GM10266 (cell line): ENCODE measurements around the gene PLEKHM1.
A peak's percentile ranks its signal among the peaks of the same experiment; 100 is the strongest.
"Not testable (repeated sequence)": the region's sequence is repeated elsewhere in the genome, so short reads cannot be mapped to it uniquely, and the experiment has no call there.

Experiments
- DNase-seq: peaks from one replicate; pipeline ENCODE4 v3.0.0; 2012; ENCODE audit errors: extremely low spot score
- TF ChIP-seq, protein P1 (sequence below): IDR thresholded peaks from 2 replicates; pipeline ENCODE4 v1.5.1; 2012; ENCODE audit warnings: mild to moderate bottlenecking, low read depth; ENCODE audit not compliant: control insufficient read depth, insufficient read depth; ENCODE audit errors: missing control alignments

PLEKHM1 gene

DNA sequence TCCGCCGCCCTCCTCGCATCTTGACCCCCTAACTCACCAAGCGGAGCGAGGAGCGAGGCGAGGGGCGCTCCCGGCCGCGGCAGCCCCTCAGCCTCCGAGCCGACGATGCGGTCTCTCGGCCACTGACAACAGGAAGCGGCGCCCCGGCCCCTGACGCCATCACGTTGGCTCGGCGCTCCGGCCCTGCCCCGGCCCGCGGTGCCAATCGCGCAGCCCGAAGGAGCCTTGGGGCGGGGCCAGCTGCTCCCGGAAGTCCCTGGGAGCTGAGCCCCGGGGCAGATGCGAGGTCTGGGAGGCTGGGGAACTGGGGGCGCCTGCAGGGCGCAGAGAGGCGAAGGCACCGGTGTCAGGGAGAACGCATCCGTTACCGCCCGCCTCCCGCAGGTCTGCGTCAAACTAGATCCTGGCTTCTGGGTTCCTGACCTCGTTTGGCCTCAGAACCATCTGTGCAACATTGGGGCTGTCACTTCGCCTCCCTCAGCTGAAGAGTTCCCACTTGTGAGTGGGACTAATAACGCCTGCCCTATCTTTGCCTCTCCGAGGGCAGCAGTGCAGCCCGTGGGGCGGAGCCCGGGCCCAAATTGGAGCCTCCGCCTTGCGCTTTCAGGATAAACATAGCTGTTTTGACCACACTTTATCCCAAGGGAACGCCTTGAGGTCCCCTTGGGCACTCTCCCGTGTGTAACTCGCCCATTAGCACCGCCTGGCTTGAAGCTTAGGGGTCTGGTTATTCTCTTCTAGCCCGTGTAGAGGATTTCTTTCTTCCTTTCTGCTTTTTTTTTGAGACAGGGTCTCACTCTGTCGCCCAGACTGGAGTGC lies at the start of gene PLEKHM1:
Gene PLEKHM1, minus strand, starts transcription at position 107 of the 819 bp plus-strand sequence. CDS start 8,237 bp downstream, outside the sequence.
- DNase-seq = peak; percentile 83

DNA sequence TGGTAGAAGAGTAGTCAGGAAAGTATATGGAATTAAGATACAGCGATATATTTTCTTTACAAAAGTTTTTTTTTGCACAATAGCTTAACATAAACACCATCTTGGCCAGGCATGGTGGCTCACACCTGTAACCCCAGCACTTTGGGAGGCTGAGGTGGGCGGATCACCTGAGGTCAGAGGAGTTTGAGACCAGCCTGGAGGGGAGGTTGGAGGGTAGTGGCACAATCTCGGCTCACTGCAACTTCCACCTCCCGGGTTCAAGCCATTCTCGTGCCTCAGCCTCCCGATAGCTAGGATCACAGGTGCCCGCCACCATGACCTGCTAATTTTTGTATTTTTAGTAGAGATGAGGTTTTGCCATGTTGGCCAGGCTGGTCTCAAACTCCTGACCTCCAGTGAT lies 47.6 kb upstream of the PLEKHM1 start:
- DNase-seq = not testable (repeated sequence)

DNA sequence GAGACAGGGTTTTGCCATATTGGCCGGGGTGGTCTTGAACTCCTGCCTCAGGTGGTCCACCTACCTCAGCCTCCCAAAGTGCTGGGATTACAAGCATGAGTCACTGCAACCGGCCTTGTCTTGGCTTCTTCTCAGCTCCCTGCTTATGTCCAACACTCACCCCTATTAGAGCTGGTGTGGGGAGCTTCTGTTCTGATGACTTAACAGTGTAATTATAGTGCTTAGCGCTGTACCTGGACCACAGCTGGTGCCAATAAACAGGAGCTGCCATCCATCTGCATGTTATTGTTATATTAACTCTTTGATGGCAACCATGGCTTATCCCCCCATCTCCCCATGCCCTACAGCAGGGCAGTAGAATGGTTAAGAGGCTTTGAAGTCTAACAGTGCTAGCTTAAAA lies 15.6 kb upstream of the PLEKHM1 start:
- not testable (repeated sequence) for DNase-seq

DNA sequence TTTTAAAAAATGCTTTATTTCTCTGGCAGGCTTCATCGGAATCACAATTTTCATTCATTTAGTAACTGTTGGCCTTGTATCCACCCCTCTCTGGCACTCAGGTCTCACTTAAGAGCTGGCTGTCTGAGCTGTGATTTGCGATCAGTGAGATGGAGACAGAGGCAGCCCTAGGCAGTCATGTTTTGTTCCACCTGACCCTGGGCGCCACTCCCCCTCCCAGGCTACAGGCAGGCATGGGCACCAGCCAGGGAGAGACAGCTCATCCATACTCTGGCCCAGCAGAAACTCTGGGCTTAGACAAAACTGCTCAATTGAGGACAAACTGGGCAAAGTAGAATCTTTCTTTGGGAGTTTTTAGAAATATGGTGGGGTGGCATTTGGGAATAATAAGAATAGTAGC lies 14.7 kb upstream of the PLEKHM1 start:
- DNase-seq = not testable (repeated sequence)

DNA sequence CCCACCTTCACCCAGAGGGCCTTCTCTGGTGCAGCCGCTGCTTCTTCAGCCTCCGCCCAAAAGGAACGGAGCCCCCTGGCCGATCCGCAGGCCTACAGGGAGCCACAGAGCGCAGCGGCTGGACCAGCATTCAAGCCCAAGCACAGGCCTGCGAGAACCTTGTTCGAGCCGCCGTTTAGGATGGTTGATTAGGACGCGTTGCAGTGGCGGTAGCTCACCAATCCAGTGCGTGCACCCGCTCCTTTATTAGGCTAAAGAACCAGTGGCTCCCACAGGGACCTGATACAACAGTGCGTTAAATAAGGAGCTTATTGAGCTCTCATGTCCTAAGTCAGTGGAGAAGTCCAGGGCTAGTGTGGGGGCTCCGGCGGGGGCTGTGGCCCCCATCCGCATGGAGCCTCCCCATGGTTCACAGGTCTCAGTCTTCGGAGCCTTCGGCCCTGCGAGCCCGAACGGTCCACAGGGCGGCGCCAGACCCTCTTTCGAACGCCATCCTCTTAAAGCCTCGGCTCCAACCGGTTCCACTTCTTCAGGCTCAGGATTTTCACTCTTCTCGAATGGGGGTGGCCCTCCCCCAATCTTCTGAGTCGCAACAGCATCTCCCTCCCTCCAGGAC lies 10.7 kb upstream of the PLEKHM1 start:
- TF ChIP-seq, protein P1, sequence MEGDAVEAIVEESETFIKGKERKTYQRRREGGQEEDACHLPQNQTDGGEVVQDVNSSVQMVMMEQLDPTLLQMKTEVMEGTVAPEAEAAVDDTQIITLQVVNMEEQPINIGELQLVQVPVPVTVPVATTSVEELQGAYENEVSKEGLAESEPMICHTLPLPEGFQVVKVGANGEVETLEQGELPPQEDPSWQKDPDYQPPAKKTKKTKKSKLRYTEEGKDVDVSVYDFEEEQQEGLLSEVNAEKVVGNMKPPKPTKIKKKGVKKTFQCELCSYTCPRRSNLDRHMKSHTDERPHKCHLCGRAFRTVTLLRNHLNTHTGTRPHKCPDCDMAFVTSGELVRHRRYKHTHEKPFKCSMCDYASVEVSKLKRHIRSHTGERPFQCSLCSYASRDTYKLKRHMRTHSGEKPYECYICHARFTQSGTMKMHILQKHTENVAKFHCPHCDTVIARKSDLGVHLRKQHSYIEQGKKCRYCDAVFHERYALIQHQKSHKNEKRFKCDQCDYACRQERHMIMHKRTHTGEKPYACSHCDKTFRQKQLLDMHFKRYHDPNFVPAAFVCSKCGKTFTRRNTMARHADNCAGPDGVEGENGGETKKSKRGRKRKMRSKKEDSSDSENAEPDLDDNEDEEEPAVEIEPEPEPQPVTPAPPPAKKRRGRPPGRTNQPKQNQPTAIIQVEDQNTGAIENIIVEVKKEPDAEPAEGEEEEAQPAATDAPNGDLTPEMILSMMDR = peak; percentile 10
- not testable (repeated sequence) for DNase-seq

DNA sequence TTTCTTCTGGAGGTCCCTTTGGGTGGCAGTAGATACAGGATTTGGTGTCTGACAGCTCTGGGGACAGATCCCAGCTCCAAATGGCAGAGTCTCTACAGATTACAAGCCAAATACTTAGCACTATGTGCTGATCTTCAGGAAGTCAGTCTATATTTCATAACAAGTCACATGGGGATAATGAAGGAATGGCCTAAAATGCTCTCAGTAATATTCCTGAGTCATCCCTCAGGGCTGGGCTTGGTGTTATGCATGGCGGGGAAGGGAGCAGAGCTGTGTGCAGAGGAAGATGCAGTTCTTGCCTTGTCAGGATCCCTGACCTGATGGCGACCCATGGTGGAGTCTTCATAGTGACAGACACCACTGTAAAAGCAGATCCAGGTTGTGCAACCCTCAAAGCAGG lies 10.0 kb upstream of the PLEKHM1 start:
- not testable (repeated sequence) for DNase-seq

DNA sequence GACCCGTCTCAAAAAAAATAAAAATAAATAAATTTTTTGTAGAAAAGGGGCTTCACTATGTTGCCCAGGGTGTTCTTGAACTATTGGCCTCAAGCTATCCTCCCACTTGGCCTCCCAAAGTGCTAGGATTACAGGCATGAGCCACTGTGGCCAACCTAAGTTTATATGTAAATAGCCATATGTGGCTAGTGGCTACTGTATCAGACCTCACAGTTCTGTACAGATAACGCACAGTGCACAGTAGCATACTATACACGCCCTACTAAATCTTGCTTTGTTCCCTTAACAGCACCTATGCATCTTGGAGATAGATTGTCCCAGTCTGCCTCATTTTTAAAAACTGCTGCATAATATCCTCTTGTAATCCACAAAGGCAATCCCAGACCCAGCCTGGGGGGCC lies 8.7 kb upstream of the PLEKHM1 start:
- not testable (repeated sequence) for DNase-seq

DNA sequence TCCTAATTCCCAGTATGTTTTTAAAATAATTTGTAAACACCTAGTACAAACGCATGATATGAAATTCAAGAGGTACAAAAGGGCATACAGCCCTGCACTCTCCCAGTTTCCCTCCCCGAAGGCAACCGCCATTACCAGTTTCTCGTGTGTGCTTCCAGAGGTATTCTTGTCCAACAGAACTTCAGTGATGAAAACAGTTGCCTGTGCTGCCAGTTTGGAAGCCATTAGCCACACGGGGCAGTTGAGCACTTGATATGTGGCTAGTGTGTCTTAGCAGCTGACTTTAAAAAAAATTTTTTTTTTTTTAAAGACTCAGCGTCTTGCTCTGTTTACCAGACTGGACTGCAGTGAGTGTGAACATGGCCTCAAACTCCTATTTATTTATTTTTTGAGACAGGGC lies 7.9 kb upstream of the PLEKHM1 start:
- DNase-seq = not testable (repeated sequence)

DNA sequence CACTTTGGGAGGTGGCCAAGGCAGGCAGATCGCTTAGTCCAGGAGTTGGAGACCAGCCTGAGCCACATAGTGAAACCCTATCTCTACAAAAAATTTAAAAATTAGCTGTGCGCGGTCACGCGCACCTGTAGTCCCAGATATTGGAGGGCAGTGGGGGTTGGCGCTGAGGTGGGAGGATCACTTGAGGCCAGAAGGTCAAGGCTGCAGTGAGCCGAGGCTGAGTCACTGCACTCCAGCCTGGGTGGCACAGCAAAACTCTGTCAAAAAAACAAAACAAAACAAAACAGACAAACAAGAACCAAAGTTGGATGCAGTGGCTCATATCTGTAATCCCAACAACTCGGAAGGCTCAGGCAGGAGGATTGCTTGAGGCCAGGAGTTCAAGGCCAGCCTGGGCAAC lies 6.9 kb upstream of the PLEKHM1 start:
- DNase-seq = not testable (repeated sequence)

DNA sequence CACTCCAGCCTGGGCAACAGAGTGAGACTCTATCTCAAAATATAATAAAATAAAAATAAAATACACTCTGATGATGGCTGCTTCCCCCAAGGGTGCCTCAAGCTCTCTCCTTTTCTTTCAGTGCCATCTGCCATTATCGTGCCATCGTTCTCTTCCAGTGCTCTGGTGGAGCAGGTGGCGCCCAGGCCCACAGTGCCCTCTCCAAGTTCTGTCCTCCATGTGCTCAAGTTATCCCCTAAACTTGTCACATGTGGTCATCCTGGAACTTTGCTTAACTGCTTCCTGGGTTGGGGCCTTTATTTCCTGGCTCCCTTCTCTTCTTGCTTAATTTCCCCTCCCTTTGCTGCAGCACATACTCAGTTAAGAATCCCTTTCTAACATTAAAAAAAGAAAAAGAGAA lies 6.0 kb upstream of the PLEKHM1 start:
- not testable (repeated sequence) for DNase-seq

DNA sequence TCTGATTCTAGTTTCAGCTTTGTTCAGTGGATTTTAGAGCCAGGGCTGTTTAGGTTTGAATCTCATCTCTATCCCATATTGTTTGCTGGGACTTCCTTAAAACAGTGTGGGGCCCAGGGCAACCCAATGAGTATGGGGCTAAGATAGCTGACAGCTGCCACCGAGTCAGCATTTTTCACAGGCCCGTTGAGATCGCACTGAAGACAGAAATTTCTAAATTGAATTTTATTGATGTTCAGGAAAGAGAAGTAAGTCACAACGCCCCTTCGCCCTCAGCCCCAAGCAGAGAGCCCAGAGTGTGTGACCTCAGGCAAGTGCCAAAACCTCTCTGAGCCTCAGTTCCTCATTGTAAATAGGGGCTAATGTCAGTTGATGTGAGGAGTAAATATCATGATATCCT lies 4.0 kb upstream of the PLEKHM1 start:
- not testable (repeated sequence) for DNase-seq

DNA sequence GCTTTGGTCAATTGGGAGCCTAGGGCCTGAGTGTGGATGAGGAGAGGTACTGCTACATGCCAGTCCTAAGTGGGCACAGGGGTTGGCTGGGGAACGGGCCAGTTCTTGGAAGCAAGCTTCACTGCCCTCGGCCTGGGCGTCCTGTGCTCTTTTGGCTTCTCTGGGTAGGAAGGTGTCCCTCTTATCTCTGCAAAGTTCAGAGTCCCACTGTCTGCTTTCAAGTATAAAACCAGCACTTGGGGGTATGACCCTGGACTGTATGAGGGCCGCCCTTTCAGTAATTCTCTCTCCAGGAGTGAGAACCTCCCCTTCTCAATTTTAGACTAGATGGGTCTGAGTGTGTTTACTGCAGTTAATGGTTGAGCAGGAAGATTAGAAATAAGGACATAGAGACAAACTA lies 1.6 kb upstream of the PLEKHM1 start:
- not testable (repeated sequence) for DNase-seq

DNA sequence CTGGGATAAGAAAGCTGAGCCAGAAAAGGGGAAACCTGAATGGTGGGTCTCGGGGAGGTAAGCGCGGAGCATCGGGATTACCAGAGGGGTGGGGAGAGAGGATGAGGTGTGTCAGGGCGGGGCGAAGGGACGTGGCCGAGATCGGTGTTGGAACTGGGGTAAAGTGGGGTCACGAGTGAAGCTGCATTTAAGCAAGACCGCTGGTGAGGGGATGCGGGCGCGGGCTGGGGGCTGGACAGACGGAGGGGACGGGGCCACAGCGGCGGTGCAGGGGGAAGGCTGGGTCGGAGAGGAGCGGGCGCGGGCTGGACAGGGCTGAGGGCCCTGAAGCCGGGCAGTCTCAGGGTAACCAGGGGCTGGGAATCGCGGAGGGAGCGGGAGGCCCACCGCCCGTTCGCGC lies 323 bp downstream of the PLEKHM1 start:
- not testable (repeated sequence) for DNase-seq

DNA sequence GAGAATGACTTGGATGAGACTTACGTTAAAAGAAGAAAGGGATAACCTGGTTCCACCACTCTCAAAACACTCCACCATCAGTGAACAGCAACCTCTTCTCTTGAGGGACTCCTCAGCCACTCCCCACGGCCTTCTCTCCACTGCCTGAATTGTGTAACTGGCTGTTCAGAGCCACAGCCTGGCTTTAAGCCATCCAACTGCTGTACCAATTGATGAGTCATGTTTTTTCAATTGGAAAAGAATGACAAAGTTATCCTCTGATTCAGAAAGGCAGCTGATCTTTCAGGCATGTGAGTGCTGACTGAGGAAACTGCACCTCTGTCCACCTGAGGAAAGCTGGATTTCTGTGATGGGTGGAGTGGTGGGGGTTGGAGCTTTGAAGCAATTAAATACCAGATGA lies 2.8 kb downstream of the PLEKHM1 start:
- not testable (repeated sequence) for DNase-seq

DNA sequence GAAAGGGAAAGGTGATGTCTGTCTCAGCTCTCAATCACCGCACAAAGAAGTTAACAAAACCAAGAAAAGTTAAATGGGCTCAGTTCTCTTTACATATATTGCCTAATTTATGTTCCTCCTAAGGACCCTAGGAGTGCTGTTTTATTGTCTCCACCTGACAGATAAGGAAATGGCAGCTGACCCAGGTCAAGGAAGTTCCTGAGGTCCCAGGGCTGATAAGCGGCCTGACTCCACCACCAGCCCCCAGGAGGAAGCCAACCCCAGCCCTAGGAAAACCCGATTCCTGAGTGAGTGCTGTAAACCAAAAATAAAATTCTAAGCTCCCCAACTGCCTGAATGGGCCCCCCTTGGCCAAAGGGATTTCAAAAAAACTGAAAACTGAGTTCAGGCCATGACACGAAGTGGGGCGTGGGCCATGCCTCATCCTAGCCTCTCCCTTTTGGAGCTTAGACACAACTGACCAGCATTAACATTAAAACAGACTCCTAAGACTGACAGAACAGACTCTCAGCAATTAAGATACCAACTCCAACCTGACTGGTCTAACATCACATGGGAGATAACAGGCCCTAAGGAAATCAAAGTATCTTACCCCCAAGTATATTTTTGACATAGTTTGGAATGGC lies 6.8 kb downstream of the PLEKHM1 start:
- not testable (repeated sequence) for DNase-seq

DNA sequence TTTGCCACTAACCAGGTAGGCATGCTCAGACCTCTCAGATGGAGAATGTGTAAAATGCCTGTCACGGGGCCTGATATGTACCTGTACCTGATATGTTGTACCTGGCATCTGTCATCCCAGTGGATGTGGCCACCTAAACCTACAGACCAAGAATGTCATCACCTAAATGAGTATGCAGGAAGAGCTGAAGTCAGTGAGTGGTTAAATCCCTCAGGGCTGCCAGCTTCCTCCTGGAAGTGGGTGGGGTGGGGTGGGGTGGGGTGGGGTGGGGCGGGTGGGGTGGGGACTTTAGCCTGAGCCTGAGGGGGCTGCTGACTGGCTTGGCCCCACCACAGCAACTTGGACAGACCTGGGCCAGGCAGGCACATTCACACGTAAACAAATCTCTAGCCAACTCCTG lies 7.3 kb downstream of the PLEKHM1 start:
- DNase-seq = not testable (repeated sequence)

DNA sequence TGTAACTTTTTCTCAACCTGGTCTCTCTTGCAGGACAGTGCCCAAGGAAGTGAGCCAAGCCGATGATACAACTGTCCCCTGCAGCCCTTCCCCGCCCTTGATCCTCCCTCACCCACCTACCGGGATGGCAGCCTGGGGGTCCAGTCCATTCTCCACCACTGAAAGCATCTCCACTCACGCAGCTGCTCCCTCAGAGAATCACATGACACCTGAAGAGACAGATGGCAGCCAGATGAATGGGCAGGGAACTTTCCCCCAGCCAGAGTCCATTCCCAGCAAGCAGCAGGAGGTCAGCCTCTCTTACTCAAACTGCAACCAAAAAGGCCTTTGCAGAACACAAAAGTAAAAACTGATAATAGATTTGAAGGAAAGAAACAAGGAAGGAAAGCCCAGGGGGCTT lies 8.2 kb downstream of the PLEKHM1 start:
- not testable (repeated sequence) for DNase-seq

DNA sequence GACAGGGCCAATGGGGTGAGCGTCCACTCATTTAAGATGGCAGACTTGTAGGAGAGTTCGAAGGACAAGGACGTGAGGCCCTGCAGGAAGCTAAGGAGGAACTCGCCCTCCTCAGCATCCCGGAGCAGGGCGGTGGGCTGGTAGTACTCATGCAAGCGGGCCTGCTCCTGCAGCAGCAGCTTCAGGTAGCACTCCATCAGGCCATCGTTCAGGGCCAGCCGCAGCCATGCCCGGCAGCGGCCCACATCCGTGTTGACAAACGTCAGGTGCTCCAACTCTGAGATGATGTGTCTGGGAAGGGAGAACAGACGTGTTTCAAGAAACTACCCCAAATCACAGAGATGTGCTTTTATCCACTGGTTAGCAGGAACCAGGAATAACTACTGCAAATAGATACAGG lies 15.1 kb downstream of the PLEKHM1 start:
- not testable (repeated sequence) for DNase-seq

DNA sequence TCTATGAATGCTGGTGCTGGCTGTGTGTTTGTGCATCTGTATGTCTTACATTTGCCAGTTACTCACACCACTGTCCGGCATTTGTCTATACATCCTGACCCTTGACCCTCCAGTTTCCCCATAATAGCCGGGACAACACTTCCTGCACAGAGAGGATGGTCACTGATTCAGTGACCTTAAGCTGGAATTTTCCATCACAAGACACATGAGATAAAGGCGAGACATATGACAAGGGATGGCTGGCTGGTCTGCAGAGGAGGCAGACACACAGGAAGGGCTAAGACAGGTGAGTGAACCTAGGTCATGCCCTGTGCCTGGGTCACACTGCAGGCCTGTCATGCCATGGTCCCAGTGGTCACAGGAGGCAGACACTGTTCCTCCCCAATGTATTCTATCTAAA lies 18.3 kb downstream of the PLEKHM1 start:
- DNase-seq = not testable (repeated sequence)

DNA sequence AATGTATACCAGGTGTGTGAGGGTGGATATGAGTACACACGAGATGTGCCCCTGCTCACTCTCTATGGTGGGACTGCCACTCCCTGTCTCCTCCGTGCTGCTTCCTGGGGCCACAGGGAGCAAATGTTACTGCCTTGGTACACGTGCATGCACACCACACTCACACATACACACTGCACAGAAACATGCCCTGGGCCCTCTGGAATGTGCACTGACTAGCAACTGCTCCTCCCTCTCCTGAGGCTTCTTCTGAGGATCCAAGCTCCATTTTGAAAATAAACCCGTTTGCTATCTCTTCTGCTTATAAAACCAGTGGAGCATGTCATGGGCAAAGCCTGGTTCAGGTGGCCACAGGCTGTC lies 21.3 kb downstream of the PLEKHM1 start:
- not testable (repeated sequence) for DNase-seq
